ENCODE data around the gene NUP37. TPM values are rescaled to one million over a fixed set of nuclear protein-coding genes. Genes with fewer than 3 reads are reported as not detected.

NUP37 gene
- polyA plus RNA-seq, 3 donors = 11.1 to 23.0 (median 20.9) TPM

GRCh38 chr12:102110782-102111181, 9.1 kb downstream of the NUP37 start:
- Histone ChIP-seq H3K9me3 (replicated peaks in 1 of 2; ENCODE audit: control insufficient read depth in 1 of 2, insufficient read depth in 1 of 2, low read length in 2 of 2) (peaks cover 12 to 16% of the 10 kb centered on the region in 2 donors), H3K27me3 (ENCODE audit: control insufficient read depth in 2 of 2, insufficient read depth in 2 of 2, low read length in 2 of 2) (no peaks in the 10 kb centered on the region), H3K27ac (ENCODE audit: low read depth in 1 of 2, low read length in 2 of 2) (no peak overlapping the region), H3K79me2 (ENCODE audit: insufficient read depth, low read length) (no peaks in the 10 kb centered on the region), H3K4me2 (replicated peaks; ENCODE audit: extremely low read depth, low read length, poor library complexity, severe bottlenecking) (no peak overlapping the region), H3K36me3 (replicated peaks in 1 of 2; ENCODE audit: control insufficient read depth in 1 of 2, insufficient read depth in 2 of 2, low read length in 2 of 2) (peaks cover 61 to 86% of the 10 kb centered on the region in 2 donors), H3K4me3 (replicated peaks in 1 of 3; ENCODE audit: low read depth in 2 of 3, low read length in 3 of 3) (no peak overlapping the region), H3K4me1 (ENCODE audit: control insufficient read depth in 1 of 2, insufficient read depth in 2 of 2, low read length in 2 of 2) (no peaks in the 10 kb centered on the region), H4K20me1 (ENCODE audit: insufficient read depth, low read length) (no peaks in the 10 kb centered on the region), H3K9ac (ENCODE audit: insufficient read depth, low read length, poor library complexity, severe bottlenecking) (no peak overlapping the region), H2AFZ (ENCODE audit: insufficient read depth, low read depth, low read length, poor library complexity, severe bottlenecking) (no peak overlapping the region)
- Mint-ChIP-seq H3K4me1 (no peaks in the 10 kb centered on the region), H3K27me3 (ENCODE audit: low read depth in 3 of 3) (peaks cover 0 to 1% (median 0%) of the 10 kb centered on the region in 3 donors), H3K4me3 (no peak overlapping the region), H3K9me3 (peaks cover 4 to 16% (median 11%) of the 10 kb centered on the region in 7 donors), H3K36me3 (peaks cover 64 to 67% of the 10 kb centered on the region in 2 donors), H3K27ac (no peak overlapping the region)
- DNase-seq = no peak
- TF ChIP-seq CTCF (IDR thresholded peaks at IDR 0.05) = no peak
- intact Hi-C loops (cut with micrococcal nuclease) = no loop called here

- Mint-ChIP-seq H3K9me3 (peaks cover 7 to 22% (median 14%) of the 10 kb centered on the region in 7 donors), H3K4me3 (no peak overlapping the region), H3K27me3 (ENCODE audit: low read depth in 3 of 3) (peaks cover 0 to 1% (median 0%) of the 10 kb centered on the region in 3 donors), H3K27ac (no peak overlapping the region), H3K4me1 (no peaks in the 10 kb centered on the region), H3K36me3 (peaks cover 80 to 84% of the 10 kb centered on the region in 2 donors)
- no peaks in the 10 kb centered on the region for H4K20me1 ChIP-seq (ENCODE audit: insufficient read depth, low read length)
- no peak overlapping the region for H3K4me3 ChIP-seq (replicated peaks in 1 of 3; ENCODE audit: low read depth in 2 of 3, low read length in 3 of 3)
- TF ChIP-seq CTCF (IDR thresholded peaks at IDR 0.05) = no peak
- no CpG with 5 or more reads among the region's 1 CpG for WGBS (ENCODE audit: insufficient coverage)
- H2AFZ ChIP-seq (ENCODE audit: insufficient read depth, low read depth, low read length, poor library complexity, severe bottlenecking) = no peak overlapping the region
- no peak for DNase-seq
- no peaks in the 10 kb centered on the region for H3K27me3 ChIP-seq (ENCODE audit: control insufficient read depth in 2 of 2, insufficient read depth in 2 of 2, low read length in 2 of 2)
- no peak overlapping the region for H3K27ac ChIP-seq (ENCODE audit: low read depth in 1 of 2, low read length in 2 of 2)
- no peak overlapping the region for H3K9ac ChIP-seq (ENCODE audit: insufficient read depth, low read length, poor library complexity, severe bottlenecking)
- peaks cover 80 to 93% of the 10 kb centered on the region in 2 donors for H3K36me3 ChIP-seq (replicated peaks in 1 of 2; ENCODE audit: control insufficient read depth in 1 of 2, insufficient read depth in 2 of 2, low read length in 2 of 2)
- H3K4me1 ChIP-seq (ENCODE audit: control insufficient read depth in 1 of 2, insufficient read depth in 2 of 2, low read length in 2 of 2) = no peaks in the 10 kb centered on the region
- intact Hi-C loops (cut with micrococcal nuclease) = no loop called here
- H3K4me2 ChIP-seq (replicated peaks; ENCODE audit: extremely low read depth, low read length, poor library complexity, severe bottlenecking) = no peak overlapping the region
- peaks cover 16% of the 10 kb centered on the region in 2 donors for H3K9me3 ChIP-seq (replicated peaks in 1 of 2; ENCODE audit: control insufficient read depth in 1 of 2, insufficient read depth in 1 of 2, low read length in 2 of 2)
- H3K79me2 ChIP-seq (ENCODE audit: insufficient read depth, low read length) = no peaks in the 10 kb centered on the region
Observed at GRCh38 chr12:102107970-102108369, 11.9 kb downstream of the NUP37 start.
